ENCODE measurements around the gene IFNK.

IFNK gene

DNA sequence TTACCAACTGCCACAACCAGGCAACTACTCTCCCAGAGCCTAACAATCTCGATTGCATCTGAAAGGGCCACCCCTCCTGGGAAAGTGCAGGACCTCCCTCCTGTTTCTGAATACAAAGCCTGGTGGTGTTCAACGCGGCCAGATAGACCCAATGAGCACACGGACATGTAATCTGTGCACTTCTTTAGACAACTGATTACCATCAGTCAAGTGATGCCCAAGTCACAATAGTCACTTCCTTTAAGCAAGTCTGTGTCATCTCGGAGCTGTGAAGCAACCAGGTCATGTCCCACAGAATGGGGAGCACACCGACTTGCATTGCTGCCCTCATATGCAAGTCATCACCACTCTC is 48.5 kb downstream of the IFNK start:
- peak overlapping the region; percentile 68 for H3K4me3 ChIP-seq (ENCODE audit: low read length)
- TF ChIP-seq, protein P1, sequence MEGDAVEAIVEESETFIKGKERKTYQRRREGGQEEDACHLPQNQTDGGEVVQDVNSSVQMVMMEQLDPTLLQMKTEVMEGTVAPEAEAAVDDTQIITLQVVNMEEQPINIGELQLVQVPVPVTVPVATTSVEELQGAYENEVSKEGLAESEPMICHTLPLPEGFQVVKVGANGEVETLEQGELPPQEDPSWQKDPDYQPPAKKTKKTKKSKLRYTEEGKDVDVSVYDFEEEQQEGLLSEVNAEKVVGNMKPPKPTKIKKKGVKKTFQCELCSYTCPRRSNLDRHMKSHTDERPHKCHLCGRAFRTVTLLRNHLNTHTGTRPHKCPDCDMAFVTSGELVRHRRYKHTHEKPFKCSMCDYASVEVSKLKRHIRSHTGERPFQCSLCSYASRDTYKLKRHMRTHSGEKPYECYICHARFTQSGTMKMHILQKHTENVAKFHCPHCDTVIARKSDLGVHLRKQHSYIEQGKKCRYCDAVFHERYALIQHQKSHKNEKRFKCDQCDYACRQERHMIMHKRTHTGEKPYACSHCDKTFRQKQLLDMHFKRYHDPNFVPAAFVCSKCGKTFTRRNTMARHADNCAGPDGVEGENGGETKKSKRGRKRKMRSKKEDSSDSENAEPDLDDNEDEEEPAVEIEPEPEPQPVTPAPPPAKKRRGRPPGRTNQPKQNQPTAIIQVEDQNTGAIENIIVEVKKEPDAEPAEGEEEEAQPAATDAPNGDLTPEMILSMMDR (conservative IDR thresholded peaks at IDR 0.05; ENCODE audit: low read depth, low read length) = no peak
- peak; percentile 35 for DNase-seq (ENCODE audit: low read depth)

DNA sequence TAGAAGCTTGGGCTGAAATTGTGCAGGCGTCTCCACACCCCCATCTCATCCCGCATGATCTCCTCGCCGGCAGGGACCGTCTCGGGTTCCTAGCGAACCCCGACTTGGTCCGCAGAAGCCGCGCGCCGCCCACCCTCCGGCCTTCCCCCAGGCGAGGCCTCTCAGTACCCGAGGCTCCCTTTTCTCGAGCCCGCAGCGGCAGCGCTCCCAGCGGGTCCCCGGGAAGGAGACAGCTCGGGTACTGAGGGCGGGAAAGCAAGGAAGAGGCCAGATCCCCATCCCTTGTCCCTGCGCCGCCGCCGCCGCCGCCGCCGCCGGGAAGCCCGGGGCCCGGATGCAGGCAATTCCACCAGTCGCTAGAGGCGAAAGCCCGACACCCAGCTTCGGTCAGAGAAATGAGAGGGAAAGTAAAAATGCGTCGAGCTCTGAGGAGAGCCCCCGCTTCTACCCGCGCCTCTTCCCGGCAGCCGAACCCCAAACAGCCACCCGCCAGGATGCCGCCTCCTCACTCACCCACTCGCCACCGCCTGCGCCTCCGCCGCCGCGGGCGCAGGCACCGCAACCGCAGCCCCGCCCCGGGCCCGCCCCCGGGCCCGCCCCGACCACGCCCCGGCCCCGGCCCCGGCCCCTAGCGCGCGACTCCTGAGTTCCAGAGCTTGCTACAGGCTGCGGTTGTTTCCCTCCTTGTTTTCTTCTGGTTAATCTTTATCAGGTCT is 49.0 kb downstream of the IFNK start, which contains the start of gene C9orf72:
C9orf72 (minus strand) TSS at position 564 of the 716 bp plus-strand sequence. CDS start 6,361 bp downstream, outside the sequence.
- no peak for DNase-seq (ENCODE audit: low read depth)
- TF ChIP-seq, protein P1 (conservative IDR thresholded peaks at IDR 0.05; ENCODE audit: low read depth, low read length) = no peak
- peak within 1 kb of the TSS; percentile 68 for H3K4me3 ChIP-seq (ENCODE audit: low read length)

DNA sequence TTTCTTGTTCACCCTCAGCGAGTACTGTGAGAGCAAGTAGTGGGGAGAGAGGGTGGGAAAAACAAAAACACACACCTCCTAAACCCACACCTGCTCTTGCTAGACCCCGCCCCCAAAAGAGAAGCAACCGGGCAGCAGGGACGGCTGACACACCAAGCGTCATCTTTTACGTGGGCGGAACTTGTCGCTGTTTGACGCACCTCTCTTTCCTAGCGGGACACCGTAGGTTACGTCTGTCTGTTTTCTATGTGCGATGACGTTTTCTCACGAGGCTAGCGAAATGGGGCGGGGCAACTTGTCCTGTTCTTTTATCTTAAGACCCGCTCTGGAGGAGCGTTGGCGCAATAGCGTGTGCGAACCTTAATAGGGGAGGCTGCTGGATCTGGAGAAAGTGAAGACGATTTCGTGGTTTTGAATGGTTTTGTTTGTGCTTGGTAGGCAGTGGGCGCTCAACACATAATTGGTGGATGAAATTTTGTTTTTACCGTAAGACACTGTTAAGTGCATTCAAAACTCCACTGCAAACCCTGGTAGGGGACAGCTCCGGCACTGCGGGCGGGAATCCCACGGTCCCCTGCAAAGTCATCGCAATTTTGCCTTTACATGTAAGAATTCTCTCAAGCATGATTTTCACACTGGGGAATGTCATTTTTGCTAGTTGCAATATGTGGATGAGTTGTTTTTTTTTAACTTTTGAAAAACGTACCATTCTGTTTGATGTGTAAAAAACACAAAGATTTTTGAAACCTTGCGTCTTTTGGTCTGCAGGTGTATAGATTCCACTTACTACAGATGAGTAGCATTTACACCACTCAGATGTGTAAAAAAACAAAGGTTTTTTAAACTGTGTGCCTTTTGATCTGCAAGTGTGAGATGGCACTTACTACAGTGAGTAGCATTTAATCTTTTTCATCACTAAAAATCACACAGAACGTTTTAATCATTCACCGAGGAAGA is 49.8 kb downstream of the IFNK start:
- H3K4me3 ChIP-seq (ENCODE audit: low read length) = peak overlapping the region; percentile 68
- TF ChIP-seq, protein P1 (conservative IDR thresholded peaks at IDR 0.05; ENCODE audit: low read depth, low read length) = no peak
- peak; percentile 100 for DNase-seq (ENCODE audit: low read depth)
